K562 (cell line): ENCODE measurements around the gene MYL12B. TPM values are rescaled to one million over a fixed set of nuclear protein-coding genes. Genes with fewer than 3 reads are reported as not detected.

Experiments
- DPF2 ChIP-seq: fragments of 450-650 bp; IDR thresholded peaks from 2 replicates; pipeline ENCODE4 v1.6.1; 2016
- GABPB1 ChIP-seq: sonication (generic); formaldehyde crosslinking; IDR thresholded peaks from 2 replicates; pipeline ENCODE4 v1.8.0; 2022; ENCODE audit warnings: mild to moderate bottlenecking, missing genetic modification reagents
- HNRNPH1 ChIP-seq: fragments of 200-400 bp; formaldehyde crosslinking; optimal IDR thresholded peaks from 2 replicates; pipeline ENCODE3; 2017; ENCODE audit warnings: low read depth, mild to moderate bottlenecking, low read length, moderate library complexity
- JUNB ChIP-seq: fragments of 450-650 bp; formaldehyde crosslinking; conservative IDR thresholded peaks from 2 replicates; pipeline ENCODE4 v1.4.0; 2020; ENCODE audit warnings: mild to moderate bottlenecking
- KLF10 ChIP-seq: fragments of 250-450 bp; sonication (Bioruptor Pico); IDR thresholded peaks from 2 replicates; pipeline ENCODE4 v1.6.1; 2021; ENCODE audit warnings: matching md5 sums
- NCOA6 ChIP-seq: fragments of 450-650 bp; IDR thresholded peaks from 2 replicates; pipeline ENCODE4 v1.6.1; 2017; ENCODE audit warnings: mild to moderate bottlenecking
- NONO ChIP-seq, 2 experiments: fragments of 200-400 bp in 1 of 2; fragments of 450-650 bp in 1 of 2; formaldehyde crosslinking in 1 of 2; IDR thresholded peaks; 2 replicates each; pipeline ENCODE4 v1.6.1; 2017; ENCODE audit warnings: low read depth in 2 of 2, mild to moderate bottlenecking in 2 of 2, moderate library complexity in 2 of 2, low read length in 1 of 2
- POLR2AphosphoS5 ChIP-seq: IDR thresholded peaks from 2 replicates; pipeline ENCODE4 v1.6.1; 2011; ENCODE audit warnings: mild to moderate bottlenecking, low read depth, low read length, moderate library complexity; ENCODE audit not compliant: control insufficient read depth, insufficient read depth
- RAD21 ChIP-seq, 2 experiments: fragments of 250-450 bp in 1 of 2; fragments of 450-650 bp in 1 of 2; sonication (Bioruptor Pico) in 1 of 2; formaldehyde crosslinking in 1 of 2; IDR thresholded peaks in 1 of 2; conservative IDR thresholded peaks in 1 of 2; 2 replicates each; pipeline versions ENCODE4 v1.4.0 to v1.8.0; 2020 to 2022; ENCODE audit warnings: mild to moderate bottlenecking in 2 of 2, moderate library complexity in 1 of 2
- SIN3A ChIP-seq, 2 experiments: fragments of 150-350 bp in 1 of 2; IDR thresholded peaks; 2 replicates each; pipeline ENCODE4 v1.6.1; 2011 to 2016; ENCODE audit warnings: borderline replicate concordance in 2 of 2, low read depth in 2 of 2, low read length in 2 of 2, mild to moderate bottlenecking in 2 of 2, moderate library complexity in 2 of 2; ENCODE audit not compliant: control insufficient read depth in 1 of 2
- SUPT5H ChIP-seq: fragments of 450-650 bp; IDR thresholded peaks from 2 replicates; pipeline ENCODE4 v1.6.1; 2016
- TAF7 ChIP-seq: fragments of 450-650 bp; IDR thresholded peaks from 2 replicates; pipeline ENCODE4 v1.6.1; 2016; ENCODE audit warnings: missing genetic modification characterization, missing compliant biosample characterization
- ZNF133 ChIP-seq: fragments of 250-450 bp; sonication (Bioruptor Pico); IDR thresholded peaks from 2 replicates; pipeline ENCODE4 v1.4.0; 2020; ENCODE audit warnings: mild to moderate bottlenecking
- ZNF551 ChIP-seq: fragments of 250-450 bp; sonication (Bioruptor Pico); IDR thresholded peaks from 2 replicates; pipeline ENCODE4 v1.5.0; 2021; ENCODE audit warnings: mild to moderate bottlenecking, moderate library complexity
- polyA plus RNA-seq, 8 experiments: library from polyadenylated mRNA; depleted of rRNA in 4 of 8; stranded (reverse) in 5 of 8; unstranded in 3 of 8; fragments of >200 nt; fragmentation: Nextera tagmentation in 2 of 8; fragmentation: Illumina TruSeq in 1 of 8; extraction: Ambion mirVana in 2 of 8; extraction: Trizol in 1 of 8; gene quantifications; 2 replicates each; pipeline versions ENCODE4 v1.2.1 to v1.2.3, GENCODE V29; 2011 to 2014; ENCODE audit warnings: inconsistent platforms in 1 of 8, missing spikeins in 1 of 8
- total RNA-seq, 7 experiments: library from RNA; depleted of rRNA in 6 of 7; stranded (reverse); fragments of >200 nt in 6 of 7; fragmentation: Illumina TruSeq in 2 of 7; extraction: Trizol in 2 of 7; gene quantifications; 2 replicates each; pipeline versions ENCODE4 v1.2.1 to v1.2.3, GENCODE V29; 2011 to 2021; ENCODE audit warnings: low replicate concordance in 1 of 7
- TF ChIP-seq, protein P1 (sequence below), 2 experiments: fragments of 450-650 bp; IDR thresholded peaks; 2 replicates each; pipeline ENCODE4 v1.6.1; 2018; ENCODE audit warnings: mild to moderate bottlenecking in 2 of 2, low read depth in 1 of 2; ENCODE audit not compliant: partially characterized antibody in 2 of 2
- TF ChIP-seq, protein P2 (sequence below), 2 experiments: fragments of 250-450 bp in 1 of 2; fragments of 450-650 bp in 1 of 2; sonication (Bioruptor Pico) in 1 of 2; IDR thresholded peaks; 2 replicates each; pipeline versions ENCODE4 v1.6.1 to v1.8.0; 2016 to 2021; ENCODE audit warnings: mild to moderate bottlenecking in 2 of 2, moderate library complexity in 2 of 2, missing compliant biosample characterization in 1 of 2, missing genetic modification characterization in 1 of 2

Gene MYL12B
- total and polyA plus RNA-seq, 9 of the 15 experiments (the other 6 are each of a cell fraction or from before 2014, with no cell fraction given): 220 to 995 (median 463) TPM

DNA sequence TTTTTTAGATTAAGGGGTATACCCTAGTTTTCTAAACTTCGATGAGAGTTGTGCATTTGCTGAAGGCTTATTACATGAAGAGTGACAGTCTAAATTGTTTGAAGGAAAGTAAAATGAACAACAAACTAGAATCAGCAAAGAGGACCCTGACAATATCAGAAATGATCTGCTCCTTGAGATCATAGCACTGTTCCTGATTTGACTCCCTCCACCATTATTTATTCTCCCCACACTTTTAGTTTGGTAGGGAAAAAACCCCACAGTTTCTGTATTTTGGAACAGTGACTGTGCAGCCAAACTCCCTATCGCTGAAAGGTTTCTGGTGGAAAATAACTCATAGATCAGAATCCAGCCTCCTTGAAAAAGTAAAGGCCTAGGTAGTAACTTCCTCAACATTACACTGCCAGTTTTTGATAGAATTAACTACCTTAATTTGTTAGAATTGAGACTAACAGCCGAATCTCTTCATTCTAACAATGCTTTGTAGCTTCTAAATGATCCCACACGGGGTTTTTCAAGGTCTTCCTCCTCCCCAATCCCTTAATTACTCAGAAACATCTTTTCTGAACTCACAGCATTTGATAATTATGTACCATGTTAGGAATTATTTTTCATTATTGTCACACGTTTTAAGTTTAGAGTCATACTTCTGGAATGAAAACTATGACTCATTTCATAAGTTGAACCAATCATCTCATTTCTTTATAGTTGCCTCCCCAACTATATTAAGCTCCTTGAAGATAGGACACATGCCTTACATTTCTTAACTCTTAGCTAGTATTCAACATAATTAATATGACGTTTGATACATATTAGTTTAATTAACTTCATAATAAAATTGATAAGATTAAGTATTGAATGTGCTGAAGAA lies 11.5 kb upstream of the MYL12B start (continued):
- TF ChIP-seq GABPB1 (CRISPR knock-in tag): peak; percentile 36; the same call in 1 of the 2 replicates
- TF ChIP-seq ZNF133 (CRISPR knock-in tag): no peak
- no peak for TF ChIP-seq HNRNPH1
- no peak for TF ChIP-seq NCOA6
- TF ChIP-seq TAF7 (tag): no peak
- no peak for TF ChIP-seq RAD21 (CRISPR knock-in tag; conservative IDR thresholded peaks at IDR 0.05 in 1 of 2, IDR thresholded peaks at IDR 0.05 in 1 of 2)
- peak; percentile 63; the same call in 1 of the 2 replicates for TF ChIP-seq POLR2AphosphoS5
- TF ChIP-seq NONO (IDR thresholded peaks at IDR 0.05; ENCODE audit: low read depth in 2 of 2, low read length in 1 of 2): peak in 1 of 2 experiments; percentile 32; a peak in 1 of 4 replicates
- TF ChIP-seq SUPT5H: peak; percentile 56
- TF ChIP-seq SIN3A (IDR thresholded peaks at IDR 0.05; ENCODE audit: borderline replicate concordance in 2 of 2, control insufficient read depth in 1 of 2, low read depth in 2 of 2, low read length in 2 of 2): peak in 1 of 2 experiments; percentile 24; a peak in 1 of 4 replicates
- peak; percentile 26; the same call in 1 of the 2 replicates for TF ChIP-seq KLF10 (CRISPR knock-in tag)
- peak; percentile 82; the same call in 1 of the 2 replicates for TF ChIP-seq ZNF551
- 0 out of 2 replicates have a peak, but pooled peaks have one; percentile 33 for TF ChIP-seq DPF2
- TF ChIP-seq, protein P1, sequence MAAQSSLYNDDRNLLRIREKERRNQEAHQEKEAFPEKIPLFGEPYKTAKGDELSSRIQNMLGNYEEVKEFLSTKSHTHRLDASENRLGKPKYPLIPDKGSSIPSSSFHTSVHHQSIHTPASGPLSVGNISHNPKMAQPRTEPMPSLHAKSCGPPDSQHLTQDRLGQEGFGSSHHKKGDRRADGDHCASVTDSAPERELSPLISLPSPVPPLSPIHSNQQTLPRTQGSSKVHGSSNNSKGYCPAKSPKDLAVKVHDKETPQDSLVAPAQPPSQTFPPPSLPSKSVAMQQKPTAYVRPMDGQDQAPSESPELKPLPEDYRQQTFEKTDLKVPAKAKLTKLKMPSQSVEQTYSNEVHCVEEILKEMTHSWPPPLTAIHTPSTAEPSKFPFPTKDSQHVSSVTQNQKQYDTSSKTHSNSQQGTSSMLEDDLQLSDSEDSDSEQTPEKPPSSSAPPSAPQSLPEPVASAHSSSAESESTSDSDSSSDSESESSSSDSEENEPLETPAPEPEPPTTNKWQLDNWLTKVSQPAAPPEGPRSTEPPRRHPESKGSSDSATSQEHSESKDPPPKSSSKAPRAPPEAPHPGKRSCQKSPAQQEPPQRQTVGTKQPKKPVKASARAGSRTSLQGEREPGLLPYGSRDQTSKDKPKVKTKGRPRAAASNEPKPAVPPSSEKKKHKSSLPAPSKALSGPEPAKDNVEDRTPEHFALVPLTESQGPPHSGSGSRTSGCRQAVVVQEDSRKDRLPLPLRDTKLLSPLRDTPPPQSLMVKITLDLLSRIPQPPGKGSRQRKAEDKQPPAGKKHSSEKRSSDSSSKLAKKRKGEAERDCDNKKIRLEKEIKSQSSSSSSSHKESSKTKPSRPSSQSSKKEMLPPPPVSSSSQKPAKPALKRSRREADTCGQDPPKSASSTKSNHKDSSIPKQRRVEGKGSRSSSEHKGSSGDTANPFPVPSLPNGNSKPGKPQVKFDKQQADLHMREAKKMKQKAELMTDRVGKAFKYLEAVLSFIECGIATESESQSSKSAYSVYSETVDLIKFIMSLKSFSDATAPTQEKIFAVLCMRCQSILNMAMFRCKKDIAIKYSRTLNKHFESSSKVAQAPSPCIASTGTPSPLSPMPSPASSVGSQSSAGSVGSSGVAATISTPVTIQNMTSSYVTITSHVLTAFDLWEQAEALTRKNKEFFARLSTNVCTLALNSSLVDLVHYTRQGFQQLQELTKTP (IDR thresholded peaks at IDR 0.05; ENCODE audit: low read depth in 1 of 2, partially characterized antibody in 2 of 2): peak in 1 of 2 experiments; percentile 12
- 0 out of 2 replicates have a peak, but pooled peaks have one; percentile 10 for TF ChIP-seq JUNB (CRISPR knock-in tag)
- TF ChIP-seq, protein P2, sequence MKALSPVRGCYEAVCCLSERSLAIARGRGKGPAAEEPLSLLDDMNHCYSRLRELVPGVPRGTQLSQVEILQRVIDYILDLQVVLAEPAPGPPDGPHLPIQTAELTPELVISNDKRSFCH (CRISPR knock-in tag; IDR thresholded peaks at IDR 0.05): no peak
- TF ChIP-seq, protein P2 (tag; IDR thresholded peaks at IDR 0.05): 0 out of 2 replicates have a peak, but pooled peaks have one; percentile 15
